Stimulated activated CD4-positive, alpha-beta T cell treated with anti-CD3 and anti-CD28 coated beads, Interleukin-15, amount 100 ng/mL, for 1 hour (primary cell): ENCODE results near the gene PDE4D.
"Not testable (repeated sequence)": the region's sequence is repeated elsewhere in the genome, so short reads cannot be mapped to it uniquely, and the experiment has no call there.

ENCODE experiments used
- DNase-seq, 2 donors: peaks; one replicate each; pipeline ENCODE4 v3.0.0-alpha.2; 2020; ENCODE audit warnings: low read depth in 1 of 2, low spot score in 1 of 2

Gene PDE4D

DNA sequence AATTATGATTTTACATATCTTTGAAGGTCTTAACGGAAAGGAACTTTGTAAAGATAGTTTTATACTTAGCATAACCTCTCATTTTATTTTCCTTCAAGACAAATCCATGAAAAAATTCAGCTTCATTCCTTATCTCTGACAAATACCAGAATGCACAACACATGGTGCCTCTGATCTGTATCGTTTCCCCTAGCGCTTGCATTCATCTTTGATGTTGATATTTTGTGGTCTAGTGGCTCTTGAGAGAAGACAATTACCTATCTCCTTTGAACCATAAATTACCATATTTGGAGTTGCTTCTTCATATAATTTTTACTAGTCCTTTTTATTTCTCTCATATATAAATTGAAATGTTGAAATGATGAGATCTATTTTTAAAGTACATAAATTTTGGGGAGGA is 551.3 kb downstream of the PDE4D start:
- DNase-seq, result no peak

DNA sequence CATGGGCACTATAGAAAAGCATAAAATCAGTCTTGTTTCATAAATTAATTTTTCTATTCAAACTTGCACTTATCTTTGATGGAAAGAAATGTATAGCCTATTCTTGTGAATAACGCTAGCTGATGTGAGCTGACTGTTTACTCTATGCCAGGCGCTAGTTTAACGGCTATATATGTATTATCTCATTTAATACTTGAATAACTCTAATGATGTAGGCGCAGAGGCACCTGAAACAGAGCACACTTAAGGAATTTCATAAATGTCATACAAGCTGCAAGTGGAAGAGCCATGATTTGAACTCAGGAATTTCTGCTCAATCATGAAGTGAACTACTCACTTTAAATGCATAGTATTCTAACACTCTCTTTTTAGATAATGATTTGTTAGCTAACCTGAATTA is 551.8 kb downstream of the PDE4D start:
- DNase-seq, result no peak

DNA sequence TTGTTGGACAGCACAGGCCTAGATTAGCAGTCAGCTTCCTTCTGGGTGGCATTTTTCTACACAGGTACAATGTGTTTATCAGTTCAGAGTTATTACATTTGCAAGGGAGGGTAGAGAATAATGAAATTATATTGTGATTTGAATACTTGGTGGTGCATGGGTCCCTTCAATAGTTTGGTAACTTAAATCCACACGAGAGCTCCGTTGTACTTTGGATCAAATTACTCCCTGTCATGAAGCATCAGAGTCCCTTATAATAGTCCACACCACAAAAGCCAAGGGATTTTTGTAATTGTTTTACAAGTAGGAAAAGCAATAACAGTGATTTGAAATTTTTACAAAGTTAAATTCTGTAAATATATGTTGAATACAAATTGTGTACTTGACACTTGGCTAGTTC is 552.4 kb downstream of the PDE4D start:
- no peak for DNase-seq

DNA sequence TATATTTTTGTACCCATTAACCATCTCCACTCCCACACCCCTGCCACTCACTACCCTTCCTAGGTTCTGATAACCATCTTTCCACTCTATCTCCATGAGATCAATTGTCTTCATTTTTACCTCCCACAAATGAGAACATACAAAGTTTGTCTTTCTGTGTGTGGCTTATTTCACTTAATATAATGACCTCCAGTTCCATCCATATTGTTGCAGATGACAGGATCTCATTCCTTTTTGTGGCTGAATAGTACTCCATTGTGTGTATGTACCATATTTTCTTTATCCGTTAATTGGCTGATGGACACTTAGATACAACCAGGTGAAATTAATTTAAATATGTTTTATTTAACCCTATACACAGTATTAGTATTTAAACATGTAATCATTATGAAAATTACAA is 552.9 kb downstream of the PDE4D start:
- DNase-seq, result no peak

DNA sequence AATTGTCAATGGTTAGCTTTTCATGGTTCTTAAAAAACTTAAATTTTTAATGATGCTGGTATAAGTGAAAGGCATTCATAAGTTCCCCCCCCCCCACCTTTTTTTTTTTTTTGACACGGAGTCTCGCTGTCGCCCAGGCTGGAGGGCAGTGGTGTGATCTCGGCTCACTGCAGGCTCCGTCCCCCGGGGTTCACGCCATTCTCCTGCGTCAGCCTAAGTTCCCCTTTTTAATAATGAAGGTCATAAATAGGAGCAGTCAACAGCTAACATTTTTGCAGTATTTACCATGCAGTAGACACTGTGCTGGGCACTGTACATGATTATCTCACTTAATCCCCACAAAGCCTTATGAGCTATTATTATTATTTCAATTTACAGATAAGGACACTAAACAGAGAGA is 556.3 kb downstream of the PDE4D start:
- no peak for DNase-seq

DNA sequence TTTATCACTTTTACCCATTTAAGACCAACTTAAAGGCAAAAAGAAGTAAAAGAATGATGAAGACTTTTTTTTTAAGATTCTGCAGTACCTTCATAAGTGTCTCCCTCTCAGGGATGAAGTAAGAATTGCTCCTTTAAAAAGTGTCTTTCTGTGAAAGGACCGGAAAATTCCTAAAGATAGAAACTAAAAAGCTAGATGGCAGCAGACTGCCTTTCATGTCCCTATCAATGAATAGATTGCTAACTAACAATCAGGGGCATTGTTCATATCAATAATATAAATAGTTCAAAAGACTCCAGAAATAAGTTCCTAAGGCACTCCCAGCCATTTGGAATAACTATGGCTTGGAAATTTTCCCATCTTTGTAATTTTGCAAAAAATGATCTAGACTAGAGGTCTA is 558.0 kb downstream of the PDE4D start:
- no peak for DNase-seq

DNA sequence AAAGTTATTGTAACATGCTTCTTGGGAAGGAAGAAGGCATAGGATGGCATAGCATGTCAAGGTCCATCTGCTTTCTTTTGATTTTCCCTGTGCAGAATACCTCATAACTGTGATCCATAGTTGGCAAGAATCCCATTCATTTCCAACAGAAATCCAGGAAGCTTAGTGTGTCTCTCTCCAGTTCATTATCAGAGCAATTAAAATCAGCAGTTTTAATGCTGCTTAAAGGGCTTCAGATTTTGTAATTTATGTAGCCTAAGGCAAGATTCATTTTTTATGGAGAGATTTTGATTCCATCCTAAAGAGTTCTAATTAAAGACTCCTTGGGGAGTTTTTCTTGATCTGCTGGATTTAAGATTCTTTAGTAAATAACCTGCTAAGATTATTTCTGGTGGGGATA is 560.1 kb downstream of the PDE4D start:
- no peak for DNase-seq

DNA sequence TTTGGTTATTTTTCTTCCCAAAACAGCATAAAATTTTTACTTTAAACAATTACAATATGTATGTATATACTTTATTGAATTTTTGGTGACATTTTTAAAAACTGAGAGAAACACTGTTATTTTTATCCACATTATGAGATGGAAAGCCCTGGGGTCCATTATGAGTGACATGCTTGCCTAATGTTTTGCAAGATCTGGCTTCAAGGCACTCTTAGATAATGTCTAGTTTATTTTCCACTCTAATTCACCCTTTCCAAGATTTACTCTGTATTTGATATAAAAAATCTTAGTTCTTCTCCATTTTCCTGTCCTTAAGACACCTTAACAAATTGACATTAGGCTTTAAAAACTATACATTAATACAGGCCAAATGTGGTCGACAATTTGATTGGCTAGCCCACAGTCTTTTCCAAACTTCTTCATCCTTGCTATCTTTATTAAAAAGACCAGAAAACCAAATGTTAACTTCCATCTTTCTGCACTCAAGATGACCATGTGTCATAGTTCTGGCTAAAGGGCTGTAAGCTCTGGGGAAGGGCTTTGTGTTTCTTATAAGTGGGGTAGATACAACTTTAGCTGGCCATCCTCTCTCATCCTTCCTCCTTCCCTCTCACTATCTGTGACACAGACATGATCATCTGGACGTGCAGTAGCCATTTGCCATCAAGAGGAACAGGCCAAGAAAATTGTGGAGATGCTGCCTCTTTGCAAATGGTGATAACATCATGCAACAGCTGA is 561.1 kb downstream of the PDE4D start:
- no peak for DNase-seq

DNA sequence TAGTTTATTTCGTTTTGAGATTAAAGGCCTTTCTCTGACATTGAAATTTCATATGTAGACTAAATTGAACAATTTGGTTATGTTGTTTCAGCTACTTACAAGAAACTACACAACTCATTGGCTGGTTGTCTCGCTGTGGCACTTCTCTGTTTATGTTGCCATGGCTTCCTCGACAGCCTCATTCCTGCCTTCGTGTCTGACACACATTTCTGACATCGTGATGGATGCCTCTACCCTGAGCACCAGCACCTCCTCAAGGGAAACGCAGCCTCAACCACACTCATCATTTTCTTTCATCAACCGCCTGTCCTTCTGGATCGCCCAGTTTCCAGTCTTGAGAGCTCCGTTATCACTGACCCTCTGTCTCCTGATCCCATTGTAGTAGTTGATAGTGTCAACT is 562.8 kb downstream of the PDE4D start:
- DNase-seq, result no peak

DNA sequence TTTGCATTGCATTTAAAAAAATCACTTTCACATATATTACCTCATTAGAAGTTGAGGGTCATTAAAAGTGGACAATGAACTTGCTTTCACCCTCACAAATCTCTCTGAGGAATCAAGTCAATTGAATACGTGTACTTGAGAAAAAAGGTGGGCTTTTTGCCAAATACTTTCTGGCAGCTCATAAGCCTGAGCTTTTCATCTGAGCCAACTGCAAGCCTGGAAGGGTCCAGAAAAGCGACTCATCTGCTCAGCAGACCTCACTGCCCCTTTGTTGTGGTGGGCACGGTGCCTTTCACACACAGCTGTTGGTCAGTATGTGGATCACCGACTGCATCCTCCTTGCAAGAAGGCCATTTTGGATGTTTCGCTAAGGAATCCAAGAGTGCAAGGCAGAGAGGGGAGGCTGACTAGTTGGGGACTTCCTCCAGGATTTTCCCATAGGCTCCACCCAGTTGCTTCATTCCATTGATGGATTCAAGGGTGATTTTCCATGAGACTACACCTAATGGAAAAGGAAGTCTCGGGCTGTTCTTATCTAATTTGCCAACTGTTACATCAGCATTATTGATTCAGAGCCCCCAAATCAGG is 564.7 kb downstream of the PDE4D start:
- DNase-seq, result no peak

DNA sequence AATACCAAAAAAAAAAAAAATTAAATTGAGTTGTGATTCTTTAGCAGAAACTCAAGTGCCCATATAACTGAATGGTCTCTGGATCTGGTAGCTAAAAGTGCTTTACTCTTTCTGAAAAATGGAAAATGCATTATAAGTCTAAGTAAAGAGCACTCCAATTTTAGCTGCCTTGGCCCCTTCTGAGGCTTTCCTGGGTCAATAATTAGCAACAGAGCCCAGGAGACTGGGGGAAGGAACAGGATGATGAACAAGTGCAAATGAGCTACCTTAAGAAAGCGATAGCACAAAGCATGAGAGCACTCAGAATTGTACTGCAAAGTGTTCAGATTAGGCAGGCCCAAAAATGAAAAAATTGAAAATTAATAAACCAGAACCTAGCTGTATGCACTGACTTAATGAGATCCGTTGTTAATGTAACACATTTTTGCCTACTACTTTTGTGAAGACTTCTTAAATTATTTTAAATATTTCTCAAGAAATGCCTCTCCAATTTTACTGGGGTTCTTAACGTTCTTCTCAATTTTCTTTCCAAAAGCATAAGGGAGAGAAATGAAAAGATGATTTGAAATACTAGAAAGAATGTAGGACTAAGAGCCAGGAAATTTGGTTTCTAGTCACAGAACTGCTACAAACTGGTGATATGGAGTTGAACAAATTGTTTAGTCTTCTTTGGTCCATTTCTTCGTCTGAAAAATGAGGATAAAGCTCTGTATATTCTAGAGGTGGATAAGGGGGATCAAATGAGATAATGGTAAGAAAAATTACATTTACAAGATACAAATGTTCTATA is 566.1 kb downstream of the PDE4D start:
- no peak for DNase-seq

DNA sequence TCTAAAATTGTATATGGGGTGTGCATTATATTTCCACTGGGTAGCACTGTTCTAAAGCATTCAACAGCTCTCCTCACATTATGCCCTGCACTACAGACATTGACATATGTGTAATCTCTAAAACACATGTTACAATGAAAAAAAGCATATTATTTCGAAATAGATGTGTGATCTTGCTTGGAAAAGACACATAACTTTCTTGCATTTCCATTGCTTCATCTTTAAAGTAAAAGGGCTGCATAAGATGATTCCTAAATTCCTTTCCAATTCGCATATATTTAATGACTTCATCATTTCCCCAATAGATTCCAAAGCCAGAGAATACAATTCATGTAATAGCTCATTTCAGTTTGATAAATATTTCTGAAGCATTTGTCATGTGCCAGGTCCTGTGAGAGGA is 566.9 kb downstream of the PDE4D start:
- no peak for DNase-seq

DNA sequence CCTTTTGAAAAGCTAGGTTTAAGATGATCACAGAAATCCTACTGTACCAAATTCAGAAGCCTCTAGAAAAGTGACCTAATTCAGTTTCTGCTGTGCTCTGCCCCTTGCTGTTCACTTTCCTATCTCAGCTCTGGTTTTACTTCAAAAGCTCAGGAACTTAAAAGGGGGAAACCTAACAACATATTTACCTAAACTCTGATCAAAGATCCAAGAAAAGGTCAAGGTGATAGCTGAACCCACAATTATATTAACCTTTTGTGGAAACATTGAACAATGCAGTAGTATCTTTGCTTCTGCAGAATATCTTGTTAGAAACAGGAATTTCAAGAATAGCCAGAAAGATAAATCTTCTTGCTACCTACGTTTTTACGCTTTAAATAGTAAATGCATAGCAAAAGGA is 568.5 kb downstream of the PDE4D start:
- no peak for DNase-seq

DNA sequence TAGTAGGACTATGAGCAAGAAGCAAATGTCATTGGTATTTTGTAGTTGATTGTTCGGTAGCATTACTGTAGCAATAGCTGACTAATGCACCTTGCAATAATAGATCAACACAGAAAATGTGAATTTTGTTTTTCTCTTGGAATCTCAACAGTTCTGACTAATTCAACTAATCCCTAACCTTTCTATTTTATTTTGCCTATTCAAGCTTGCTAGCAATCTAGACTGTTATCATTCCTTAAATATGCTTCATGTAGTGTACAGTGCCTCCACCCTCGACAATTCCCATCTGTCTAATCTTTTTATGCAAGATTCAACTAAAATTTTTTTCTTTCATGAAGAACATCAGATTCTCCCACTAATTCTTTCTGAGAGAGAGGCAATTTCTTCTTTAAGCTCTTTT is 570.6 kb downstream of the PDE4D start:
- DNase-seq, result no peak

DNA sequence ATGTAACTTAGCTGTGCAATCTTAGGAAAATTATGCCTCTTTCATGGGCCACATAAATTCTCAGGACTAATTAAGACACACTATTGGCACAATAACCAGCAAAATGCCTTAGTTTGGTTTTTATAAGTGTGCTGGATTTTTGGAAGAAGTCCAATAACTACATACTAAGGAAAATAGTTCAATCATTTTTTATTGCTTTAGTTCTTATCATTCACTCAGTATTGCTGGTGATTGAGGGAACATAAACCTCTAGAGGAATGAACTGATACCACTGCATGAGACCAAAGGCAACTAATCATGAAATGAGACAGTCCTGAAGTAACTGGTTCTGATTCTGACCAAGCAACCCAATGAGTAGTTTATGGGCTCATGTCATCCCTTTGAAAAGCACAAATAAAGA is 571.5 kb downstream of the PDE4D start:
- DNase-seq, result no peak

DNA sequence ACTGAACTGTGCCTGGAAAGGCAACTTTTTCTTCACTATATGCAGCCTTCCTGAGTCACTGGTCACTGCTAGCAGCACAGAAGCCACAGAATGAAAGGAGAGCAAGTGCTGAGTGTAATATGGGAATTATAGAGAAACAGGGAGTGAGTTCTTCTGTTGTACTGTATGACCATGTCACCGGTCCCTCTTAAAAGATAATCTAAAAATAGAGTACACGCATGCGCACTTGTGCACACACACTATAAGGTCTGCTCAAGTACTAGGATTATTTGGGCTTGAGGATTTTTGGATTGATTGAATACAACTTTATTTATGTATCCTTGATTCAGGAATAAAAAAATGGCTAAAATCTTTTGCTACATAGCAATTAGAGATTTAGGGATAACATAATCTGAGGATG is 571.9 kb downstream of the PDE4D start:
- DNase-seq, result no peak

DNA sequence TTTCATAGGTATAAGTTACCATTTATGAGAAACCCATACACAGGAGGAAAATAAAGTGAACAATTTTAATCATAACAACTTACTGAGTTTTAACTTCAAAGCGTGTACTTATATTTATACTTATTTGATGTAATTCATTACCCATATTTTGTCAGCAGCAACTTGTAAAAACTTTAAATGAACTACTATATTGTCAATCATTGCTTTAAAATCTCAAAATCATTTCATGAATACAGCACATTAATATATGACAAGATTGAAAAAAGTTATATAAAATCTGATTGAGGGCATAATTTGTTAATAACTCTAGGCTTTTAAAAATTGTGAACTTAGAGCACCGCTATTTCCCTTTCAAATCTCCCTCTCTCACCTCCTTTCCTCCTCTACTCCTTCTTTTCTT is 573.1 kb downstream of the PDE4D start:
- DNase-seq, result no peak

DNA sequence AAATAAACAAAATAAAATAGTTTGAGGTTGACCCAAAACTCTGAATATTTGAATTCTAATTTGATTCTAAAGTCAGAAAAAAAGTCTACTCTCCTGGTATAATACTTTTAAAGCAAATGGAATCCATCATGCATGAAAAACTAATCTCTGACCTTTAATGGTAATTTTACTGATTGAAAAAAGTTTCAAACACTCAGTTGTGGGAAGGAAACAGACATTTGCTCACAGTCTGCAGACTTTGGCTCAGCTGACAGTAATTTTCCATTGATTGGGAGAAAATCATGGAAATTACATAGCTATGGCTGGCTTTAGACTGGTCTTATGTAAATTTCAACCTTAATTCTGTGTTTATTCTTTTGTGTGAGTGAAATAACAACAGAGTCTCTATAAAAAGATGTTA is 574.3 kb downstream of the PDE4D start:
- DNase-seq, result no peak

DNA sequence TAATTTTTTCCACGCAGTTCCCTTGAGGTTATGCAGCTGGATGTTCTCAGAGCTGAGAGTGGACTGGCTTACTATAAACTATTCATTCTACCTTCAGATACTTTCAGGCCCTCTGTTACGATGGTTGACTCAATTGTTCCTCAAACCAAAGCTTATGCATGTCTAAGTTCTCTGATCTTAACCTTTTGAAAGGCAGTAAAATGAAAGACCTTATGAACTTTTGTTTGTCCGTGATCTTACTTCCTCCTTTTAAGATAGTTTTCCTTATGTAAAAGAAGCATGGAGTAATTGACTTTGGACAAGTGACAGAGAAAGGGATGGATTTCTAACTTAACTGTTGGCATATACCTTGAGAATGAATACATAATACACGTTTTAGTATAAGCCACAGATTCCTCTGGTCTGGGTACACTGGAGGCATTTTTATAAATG is 575.7 kb downstream of the PDE4D start:
- DNase-seq, result no peak

DNA sequence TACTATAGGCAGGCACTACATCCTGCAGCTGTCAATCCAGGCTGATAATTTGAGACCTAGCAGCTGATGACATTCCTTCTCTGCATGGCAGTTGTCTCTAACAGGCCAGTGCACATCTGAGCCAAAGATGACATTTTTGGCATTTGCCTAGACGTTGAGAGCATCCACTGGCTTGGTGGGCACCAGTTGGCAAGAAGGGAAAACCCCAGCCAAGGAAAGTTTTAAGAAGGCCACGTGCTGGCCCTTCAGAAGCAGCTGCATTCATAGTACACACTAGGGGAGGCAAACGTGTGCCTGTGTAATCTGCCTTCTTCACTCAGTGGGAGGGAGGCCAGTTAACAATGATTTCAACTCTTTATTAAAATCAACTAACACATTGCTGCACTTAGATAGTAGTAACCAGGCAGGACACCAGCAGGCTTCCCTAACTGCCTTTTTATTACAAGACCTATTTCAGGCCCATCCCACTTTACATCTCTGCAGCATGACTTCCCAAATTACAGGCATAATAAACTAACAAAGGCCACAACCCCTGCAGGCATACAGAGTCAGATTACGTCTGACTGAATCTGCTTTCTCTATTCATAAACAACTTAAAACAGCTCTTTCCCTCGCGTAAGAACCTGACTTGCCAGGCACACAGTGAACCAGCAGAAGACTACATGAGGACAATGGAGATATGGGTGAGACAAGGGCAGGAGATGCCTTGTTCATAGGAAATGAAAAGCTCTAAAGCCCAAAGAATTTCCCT is 576.3 kb downstream of the PDE4D start:
- no peak for DNase-seq

DNA sequence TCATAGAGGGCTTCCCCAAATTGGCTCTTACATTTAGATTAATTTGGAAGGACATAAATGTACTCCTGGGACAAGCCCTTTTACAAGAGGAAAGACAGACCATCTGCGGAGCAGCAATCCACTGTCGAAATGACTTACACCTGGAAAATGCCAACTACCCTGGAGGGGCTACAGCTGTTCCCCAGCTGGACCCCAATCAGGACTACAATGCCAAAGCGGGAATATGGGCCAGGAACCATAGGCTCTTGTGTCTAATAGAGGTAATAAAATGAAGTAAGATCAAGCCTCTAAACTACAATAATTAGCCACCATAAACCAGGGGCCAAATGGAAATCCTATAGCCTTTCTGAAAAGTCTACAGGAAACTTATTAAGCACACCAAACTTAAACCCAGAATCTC is 581.3 kb downstream of the PDE4D start:
- DNase-seq, result no peak

DNA sequence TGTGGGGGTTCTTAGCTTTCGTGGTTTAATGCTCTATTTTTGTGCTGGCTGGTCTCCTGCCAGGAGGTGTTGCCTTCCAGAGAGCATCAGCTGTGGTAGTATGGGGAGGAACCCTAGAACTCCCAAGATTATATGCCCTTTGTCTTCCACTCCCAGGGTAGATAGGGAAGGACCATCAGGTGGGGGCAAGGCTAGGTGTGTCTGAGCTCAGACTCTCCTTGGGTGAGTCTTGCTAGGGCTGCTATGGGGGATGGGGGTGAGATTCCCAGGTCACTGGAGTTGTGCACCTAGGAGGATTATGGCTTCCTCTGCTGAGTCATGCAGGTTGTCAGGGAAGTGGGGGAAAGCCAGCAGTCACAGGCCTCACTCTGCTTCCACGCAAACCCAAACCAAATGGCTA is 584.8 kb downstream of the PDE4D start:
- not testable (repeated sequence) for DNase-seq
